ENCODE data around the gene USP21.

The USP21 gene

GRCh38 chr1:161187311-161187710, 28.0 kb downstream of the USP21 start:
- peak overlapping the region; percentile 64 to 95 (median 83) for H3K4me2 ChIP-seq
- H4K20me1 ChIP-seq: no peaks in the 10 kb centered on the region
- peak overlapping the region; percentile 14 to 99 (median 96); a peak in 19 of 22 replicates for H3K27ac ChIP-seq
- H3K9ac ChIP-seq: no peak overlapping the region
- H3K36me3 ChIP-seq: no peaks in the 10 kb centered on the region
- no peaks in the 10 kb centered on the region for H3K27me3 ChIP-seq
- no peaks in the 10 kb centered on the region for H3K9me3 ChIP-seq (replicated peaks in 1 of 11)
- no peak overlapping the region for H3K4me3 ChIP-seq
- H3K4me1 ChIP-seq: peaks cover 61 to 96% (median 70%) of the 10 kb centered on the region in 10 experiments
- TF ChIP-seq Cebpa-rat (IDR thresholded peaks at IDR 0.05): no peak

- H3K4me1 ChIP-seq: peaks cover 59 to 96% (median 68%) of the 10 kb centered on the region in 10 experiments
- TF ChIP-seq Cebpa-rat (IDR thresholded peaks at IDR 0.05): no peak
- peak overlapping the region in 7 of 11 experiments; percentile 9 to 95 (median 77); a peak in 10 of 22 replicates for H3K4me2 ChIP-seq
Observed at GRCh38 chr1:161188381-161188780, 29.1 kb downstream of the USP21 start.

GRCh38 chr1:161189036-161189435, 29.7 kb downstream of the USP21 start:
- H3K27ac ChIP-seq: no peak overlapping the region
- no peaks in the 10 kb centered on the region for H3K36me3 ChIP-seq
- no peaks in the 10 kb centered on the region for H3K9me3 ChIP-seq (replicated peaks in 1 of 11)
- H4K20me1 ChIP-seq: no peaks in the 10 kb centered on the region
- no peak overlapping the region for H3K4me3 ChIP-seq
- H3K27me3 ChIP-seq: no peaks in the 10 kb centered on the region
- H3K4me2 ChIP-seq: peak overlapping the region in 5 of 11 experiments; percentile 2 to 89 (median 22); a peak in 5 of 22 replicates
- peaks cover 59 to 96% (median 69%) of the 10 kb centered on the region in 10 experiments for H3K4me1 ChIP-seq
- no peak overlapping the region for H3K9ac ChIP-seq
- no peak for TF ChIP-seq Cebpa-rat (IDR thresholded peaks at IDR 0.05)

More at GRCh38 chr1:161188381-161188780, 29.1 kb downstream of the USP21 start:
- H3K27me3 ChIP-seq: no peaks in the 10 kb centered on the region
- no peaks in the 10 kb centered on the region for H3K36me3 ChIP-seq
- H3K9me3 ChIP-seq (replicated peaks in 1 of 11): no peaks in the 10 kb centered on the region
- H3K9ac ChIP-seq: no peak overlapping the region
- H3K4me3 ChIP-seq: no peak overlapping the region
- no peaks in the 10 kb centered on the region for H4K20me1 ChIP-seq
- H3K27ac ChIP-seq: no peak overlapping the region

- no peaks in the 10 kb centered on the region for H3K9me3 ChIP-seq (replicated peaks in 1 of 11)
- no peaks in the 10 kb centered on the region for H3K27me3 ChIP-seq
- peak overlapping the region in 7 of 11 experiments; percentile 13 to 37 (median 26); a peak in 8 of 22 replicates for H3K9ac ChIP-seq
- no peak for TF ChIP-seq Cebpa-rat (IDR thresholded peaks at IDR 0.05)
- no peaks in the 10 kb centered on the region for H3K36me3 ChIP-seq
- H3K27ac ChIP-seq: peak overlapping the region in 5 of 11 experiments; percentile 1 to 31 (median 6); a peak in 6 of 22 replicates
- H3K4me3 ChIP-seq: no peak overlapping the region
- peaks cover 57 to 96% (median 69%) of the 10 kb centered on the region in 10 experiments for H3K4me1 ChIP-seq
- no peaks in the 10 kb centered on the region for H4K20me1 ChIP-seq
- H3K4me2 ChIP-seq: peak overlapping the region in 5 of 11 experiments; percentile 14 to 39 (median 29); a peak in 7 of 22 replicates
Observed at GRCh38 chr1:161190962-161191521, 31.7 kb downstream of the USP21 start.

DNA sequence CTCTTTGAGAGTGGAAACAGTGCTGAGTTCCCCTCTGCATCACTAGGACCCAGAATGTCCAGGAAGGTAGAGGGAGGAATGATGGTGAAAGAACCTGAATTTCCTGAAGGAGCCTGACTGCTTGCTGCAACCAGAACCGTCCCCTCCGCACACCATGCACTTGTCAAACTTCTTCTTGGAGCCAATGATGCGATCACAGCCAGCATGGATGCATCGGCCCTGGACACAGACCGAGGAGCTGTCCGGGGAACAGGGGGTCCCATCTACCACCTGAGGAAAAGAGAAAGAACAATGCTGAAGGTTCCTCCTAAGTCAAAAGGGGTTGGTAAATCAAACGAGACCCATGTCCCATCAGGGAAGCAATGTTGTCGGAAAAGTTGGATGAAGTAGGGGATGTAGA, 32.7 kb downstream of the USP21 start:
- no peak for TF ChIP-seq Cebpa-rat (IDR thresholded peaks at IDR 0.05)
- H3K9me3 ChIP-seq (replicated peaks in 1 of 11): no peaks in the 10 kb centered on the region
- no peaks in the 10 kb centered on the region for H3K36me3 ChIP-seq
- H3K9ac ChIP-seq: peak overlapping the region in 1 of 11 experiments; percentile 35; a peak in 1 of 22 replicates
- H3K4me1 ChIP-seq: peaks cover 57 to 96% (median 69%) of the 10 kb centered on the region in 10 experiments
- peak overlapping the region in 3 of 11 experiments; percentile 14 to 78 (median 18); a peak in 4 of 22 replicates for H3K4me2 ChIP-seq
- H3K27ac ChIP-seq: peak overlapping the region in 1 of 11 experiments; percentile 6; a peak in 1 of 22 replicates
- H4K20me1 ChIP-seq: no peaks in the 10 kb centered on the region
- no peak overlapping the region for H3K4me3 ChIP-seq
- H3K27me3 ChIP-seq: no peaks in the 10 kb centered on the region

DNA sequence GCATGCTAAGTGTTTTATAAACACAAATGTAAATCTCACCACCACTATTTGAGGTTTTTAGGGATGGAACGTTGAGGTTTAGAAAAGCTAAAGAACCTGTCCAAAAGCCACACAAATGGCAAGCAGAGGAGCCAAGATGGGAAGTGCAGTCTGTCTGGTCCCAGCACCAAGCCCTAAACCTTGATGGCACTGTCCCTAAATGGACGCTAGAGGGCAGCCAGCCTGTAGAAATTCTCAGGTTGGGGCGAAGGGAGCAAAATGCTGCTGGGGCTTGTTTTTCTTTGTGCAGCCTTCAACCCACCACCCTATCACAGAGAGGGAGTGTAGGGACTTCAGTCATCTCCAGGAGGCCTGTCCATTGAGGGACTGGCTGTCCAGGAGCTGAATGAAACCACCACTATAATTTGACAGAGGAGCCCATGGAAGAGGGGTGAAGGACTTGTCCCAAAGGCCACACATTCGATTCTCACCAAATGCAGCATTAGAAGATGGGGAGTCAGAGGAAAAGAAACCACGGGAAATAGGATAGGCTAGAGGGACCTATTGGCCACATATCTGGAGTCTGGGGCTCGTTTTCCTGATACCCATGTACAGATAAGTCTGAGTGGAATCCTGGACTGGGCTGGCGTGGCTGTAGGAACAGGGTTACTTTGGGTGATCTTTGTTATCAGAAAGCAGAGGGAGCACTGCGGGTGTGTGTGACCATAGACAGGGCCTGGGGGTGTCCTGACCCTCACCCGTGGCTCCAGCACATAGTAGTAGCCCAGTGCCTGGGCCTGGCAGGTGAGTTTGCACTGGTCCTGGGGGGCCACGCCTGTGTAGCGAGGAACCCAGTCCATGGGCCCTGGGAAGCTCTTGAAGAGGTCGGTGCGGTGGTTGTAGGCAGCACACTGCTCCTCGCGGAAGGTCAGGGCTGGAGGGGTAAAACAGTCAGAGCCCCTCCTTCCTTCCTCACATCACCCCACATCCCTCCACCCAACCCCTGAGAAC, 33.5 kb downstream of the USP21 start:
- Histone ChIP-seq H3K4me2 (peak overlapping the region; percentile 48 to 94 (median 72)), H3K27ac (peak overlapping the region in 8 of 11 experiments; percentile 11 to 46 (median 22); a peak in 11 of 22 replicates), H3K9ac (peak overlapping the region in 10 of 11 experiments; percentile 2 to 50 (median 28); a peak in 10 of 22 replicates)

DNA sequence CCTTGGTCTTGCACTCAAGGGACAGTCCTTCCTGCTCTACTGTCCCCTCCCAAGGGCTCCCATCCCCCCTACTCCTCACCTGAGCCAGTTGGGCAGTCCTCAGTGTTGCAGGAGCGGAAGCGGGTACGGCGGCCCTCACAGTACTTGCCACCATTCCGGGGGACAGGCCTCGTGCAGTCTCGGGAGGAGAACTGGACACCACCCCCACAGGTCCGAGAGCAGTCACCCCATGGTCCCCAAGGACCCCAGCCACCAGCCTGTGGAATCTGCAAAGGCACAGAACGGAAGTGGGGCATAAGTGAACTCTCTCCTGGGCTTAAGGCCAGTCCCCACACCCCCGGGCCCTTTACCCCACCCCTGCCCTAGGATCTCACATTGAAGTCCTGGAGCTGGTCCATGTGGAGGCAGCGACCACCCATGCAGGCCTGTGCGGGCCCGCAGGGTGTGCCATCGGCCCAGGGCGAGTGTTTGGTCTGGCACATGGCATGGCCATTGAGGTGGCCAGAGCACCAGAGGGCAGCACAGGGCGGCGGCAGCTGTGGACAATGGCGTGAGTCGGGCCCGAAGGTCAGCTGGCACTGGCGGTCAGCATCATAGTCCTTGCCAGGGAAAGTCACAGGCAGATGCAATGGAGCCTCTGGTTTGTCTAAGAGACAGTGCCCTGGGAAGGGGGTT, 34.4 kb downstream of the USP21 start:
- Histone ChIP-seq H3K4me2 (peak overlapping the region; percentile 48 to 94 (median 72)), H3K9me3 (replicated peaks in 1 of 11) (no peaks in the 10 kb centered on the region), H3K4me1 (peaks cover 53 to 96% (median 72%) of the 10 kb centered on the region in 10 experiments), H3K4me3 (no peak overlapping the region), H3K27me3 (no peaks in the 10 kb centered on the region), H3K9ac (peak overlapping the region in 9 of 11 experiments; percentile 2 to 50 (median 30); a peak in 8 of 22 replicates), H4K20me1 (no peaks in the 10 kb centered on the region), H3K36me3 (no peaks in the 10 kb centered on the region), H3K27ac (peak overlapping the region in 8 of 11 experiments; percentile 11 to 46 (median 22); a peak in 12 of 22 replicates)
- TF ChIP-seq Cebpa-rat (IDR thresholded peaks at IDR 0.05): no peak

More for the DNA sequence above, 33.5 kb downstream of the USP21 start:
- TF ChIP-seq Cebpa-rat (IDR thresholded peaks at IDR 0.05): no peak
- H4K20me1 ChIP-seq: no peaks in the 10 kb centered on the region
- H3K27me3 ChIP-seq: no peaks in the 10 kb centered on the region
- no peaks in the 10 kb centered on the region for H3K9me3 ChIP-seq (replicated peaks in 1 of 11)
- no peaks in the 10 kb centered on the region for H3K36me3 ChIP-seq
- peaks cover 56 to 96% (median 69%) of the 10 kb centered on the region in 10 experiments for H3K4me1 ChIP-seq
- H3K4me3 ChIP-seq: no peak overlapping the region

GRCh38 chr1:161195171-161195570, 35.9 kb downstream of the USP21 start:
- Histone ChIP-seq H3K9ac (peak overlapping the region in 3 of 11 experiments; percentile 3 to 32 (median 14); a peak in 3 of 22 replicates), H3K4me2 (peak overlapping the region; percentile 10 to 94 (median 45); a peak in 21 of 22 replicates)

More at GRCh38 chr1:161195171-161195570, 35.9 kb downstream of the USP21 start:
- Histone ChIP-seq H3K27ac (peak overlapping the region in 5 of 11 experiments; percentile 6 to 30 (median 26); a peak in 4 of 22 replicates), H3K4me3 (no peak overlapping the region), H3K27me3 (no peaks in the 10 kb centered on the region), H3K4me1 (peaks cover 59 to 100% (median 85%) of the 10 kb centered on the region in 10 experiments), H4K20me1 (no peaks in the 10 kb centered on the region), H3K9me3 (replicated peaks in 1 of 11) (no peaks in the 10 kb centered on the region), H3K36me3 (no peaks in the 10 kb centered on the region)
- no peak for TF ChIP-seq Cebpa-rat (IDR thresholded peaks at IDR 0.05)
